Heart left ventricle (tissue), 16 donors: Measurements from ENCODE around the gene HOXA1. TPM values are rescaled to one million over a fixed set of nuclear protein-coding genes. Genes with fewer than 3 reads are reported as not detected.

Source experiments
- ATAC-seq, 4 donors: fragments of 200-7000 bp; cut with Tn5 transposase; one replicate each; pipeline ENCODE4 v1.9.1; 2020 to 2022; ENCODE audit warnings: moderate library complexity in 4 of 4, mild to moderate bottlenecking in 3 of 4, moderate number of reproducible peaks in 1 of 4
- DNase-seq, 5 donors: peaks; one replicate each; pipeline ENCODE4 v3.0.0-alpha.2; 2020
- H3K27ac ChIP-seq, 12 donors: fragments of 200-600 bp; sonication (generic) in 4 of 12; one replicate each; pipeline versions ENCODE4 v1.5.0 to v1.8.0; 2016 to 2022; ENCODE audit warnings: mild to moderate bottlenecking in 2 of 12
- H3K27me3 ChIP-seq, 9 donors: fragments of 200-600 bp; sonication (generic) in 2 of 9; one replicate each; pipeline versions ENCODE4 v1.5.1 to v1.8.0; 2016 to 2022; ENCODE audit warnings: mild to moderate bottlenecking in 3 of 9
- H3K36me3 ChIP-seq, 9 donors: fragments of 200-600 bp; sonication (generic) in 2 of 9; one replicate each; pipeline versions ENCODE4 v1.5.0 to v1.8.0; 2018 to 2022; ENCODE audit warnings: mild to moderate bottlenecking in 2 of 9
- H3K4me1 ChIP-seq, 12 donors: fragments of 200-600 bp; sonication (generic) in 4 of 12; one replicate each; pipeline versions ENCODE4 v1.5.0 to v1.8.0; 2016 to 2022; ENCODE audit warnings: mild to moderate bottlenecking in 3 of 12
- H3K4me3 ChIP-seq, 12 donors: fragments of 200-600 bp; sonication (generic) in 4 of 12; one replicate each; pipeline versions ENCODE4 v1.5.0 to v1.8.0; 2017 to 2022; ENCODE audit warnings: mild to moderate bottlenecking in 9 of 12, moderate library complexity in 4 of 12
- H3K9me3 ChIP-seq, 12 donors: fragments of 200-600 bp; sonication (generic) in 4 of 12; one replicate each; pipeline versions ENCODE4 v1.5.0 to v1.8.0; 2016 to 2022; ENCODE audit warnings: mild to moderate bottlenecking in 1 of 12
- POLR2A ChIP-seq, 2 donors: fragments of 450-650 bp; IDR thresholded peaks; one replicate each; pipeline ENCODE4 v1.6.1; 2017; ENCODE audit warnings: antibody characterized with exemption in 2 of 2, mild to moderate bottlenecking in 2 of 2, moderate library complexity in 2 of 2
- WGBS, 4 donors: extraction: QIAGEN DNeasy Blood & Tissue Kit in 2 of 4; methylation state at CpG; one replicate each; pipeline versions ENCODE4 v1.1.5 to v1.1.7; 2013 to 2018; 5-methylcytosine and 5-hydroxymethylcytosine counted together
- intact Hi-C, 10 donors: fragments of 100-400 bp; cut with DNase I; formaldehyde crosslinking; loops; one replicate each; pipeline versions ENCODE4 v1.11.1 to v1.14.2; 2022
- polyA plus RNA-seq, 2 donors: library from polyadenylated mRNA; stranded (reverse); fragments of 200-250 nt; gene quantifications; one replicate each; pipeline ENCODE4 v1.2.3, GENCODE V29; 2013
- total RNA-seq, 9 donors: library from RNA; depleted of rRNA in 2 of 9; stranded (reverse); fragments of >200 nt in 2 of 9; fragmentation: NEBNext Ultra II Directional in 3 of 9; extraction: Animal tissue kit (Norgen Biotek cat#: 25700) in 3 of 9; gene quantifications; one replicate each; pipeline versions ENCODE4 v1.1.0 to v1.2.4, GENCODE V29; 2016 to 2023
- TF ChIP-seq, protein P1 (sequence below), 12 donors: fragments of 200-600 bp; sonication (generic) in 4 of 12; IDR thresholded peaks; one replicate each; pipeline versions ENCODE4 v1.5.0 to v1.8.0; 2018 to 2022; ENCODE audit warnings: antibody characterized with exemption in 12 of 12, mild to moderate bottlenecking in 5 of 12
- donor health status: ischemic (EF 13 %, LVEDD 7.1; RV severe dilation, severe dysfunction).
- donor health status: healthy with polysubstance abuse.
- donor health status: DM: no; HTN: yes; CAD: no.
- donor health status: DM: no; HTN: no; CAD: no.
- donor health status: ischemic (EF 25% LVEDD 6.9; RV normal size, moderate dysfunction).
- donor health status: ischemic (EF 25% LVEDD 5.7; RV mildly dilated, moderate dysfunction).
- donor health status: healthy.
- donor health status: DM: yes; HTN: yes; CAD: no.
- donor health status: ischemic (EF 35%, LVEDD 5.7; RV mildly dilated, moderate dysfunction).
- donor health status: nonischemic (EF 11% LVEDD 7.7; RV severe dilation, severe dysfunction).
- donor health status: DM: yes; HTN: yes; CAD: no.
- donor health status: PGD.
- donor health status: ischemic (EF 29% LVEDD 5.4; RV normal size, mild dysfunction).
- donor health status: nonischemic (EF 23%, LVEDD 6.1; RV moderate dilation, normal function).

The HOXA1 gene
- total and polyA plus RNA-seq, 11 donors: 0.07 to 0.66 (median 0.36) TPM; not detected in 7

DNA sequence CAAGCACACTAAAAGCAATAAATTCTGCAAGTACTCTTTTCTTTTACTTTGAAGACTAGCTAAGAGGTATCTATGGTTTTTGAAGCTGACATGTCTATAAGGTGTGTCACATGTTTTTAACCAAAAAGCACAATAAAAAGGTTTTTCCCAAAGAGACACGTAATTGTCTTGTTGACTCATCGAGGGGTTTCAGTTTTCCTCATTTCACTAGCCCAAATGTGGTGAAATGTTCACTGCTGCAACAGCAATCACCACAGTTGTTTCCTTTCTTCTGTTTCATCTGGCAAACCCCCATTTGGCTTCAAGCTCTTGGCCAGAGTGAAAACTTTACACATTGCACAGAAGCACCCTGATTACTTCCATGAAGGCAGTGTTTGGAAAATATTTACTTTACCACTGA lies 38.6 kb upstream of the HOXA1 start:
- peak overlapping the region in 1 of 12 donors; percentile 61 for H3K27ac ChIP-seq
- intact Hi-C loops: loop anchor here in 4 of 10 donors (2.0 to 5.0 kb wide), 3 partner anchors 37 to 280 kb away; partner anchors contain the start of genes SKAP2 (in 2 of the 4) and HOXA1 (in 1 of the 4)
- no peak overlapping the region for H3K4me3 ChIP-seq
- no peaks in the 10 kb centered on the region for H3K36me3 ChIP-seq
- TF ChIP-seq, protein P1, sequence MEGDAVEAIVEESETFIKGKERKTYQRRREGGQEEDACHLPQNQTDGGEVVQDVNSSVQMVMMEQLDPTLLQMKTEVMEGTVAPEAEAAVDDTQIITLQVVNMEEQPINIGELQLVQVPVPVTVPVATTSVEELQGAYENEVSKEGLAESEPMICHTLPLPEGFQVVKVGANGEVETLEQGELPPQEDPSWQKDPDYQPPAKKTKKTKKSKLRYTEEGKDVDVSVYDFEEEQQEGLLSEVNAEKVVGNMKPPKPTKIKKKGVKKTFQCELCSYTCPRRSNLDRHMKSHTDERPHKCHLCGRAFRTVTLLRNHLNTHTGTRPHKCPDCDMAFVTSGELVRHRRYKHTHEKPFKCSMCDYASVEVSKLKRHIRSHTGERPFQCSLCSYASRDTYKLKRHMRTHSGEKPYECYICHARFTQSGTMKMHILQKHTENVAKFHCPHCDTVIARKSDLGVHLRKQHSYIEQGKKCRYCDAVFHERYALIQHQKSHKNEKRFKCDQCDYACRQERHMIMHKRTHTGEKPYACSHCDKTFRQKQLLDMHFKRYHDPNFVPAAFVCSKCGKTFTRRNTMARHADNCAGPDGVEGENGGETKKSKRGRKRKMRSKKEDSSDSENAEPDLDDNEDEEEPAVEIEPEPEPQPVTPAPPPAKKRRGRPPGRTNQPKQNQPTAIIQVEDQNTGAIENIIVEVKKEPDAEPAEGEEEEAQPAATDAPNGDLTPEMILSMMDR (IDR thresholded peaks at IDR 0.05): no peak
- peaks cover 0 to 18% (median 0%) of the 10 kb centered on the region in 12 donors for H3K4me1 ChIP-seq
- no peaks in the 10 kb centered on the region for H3K9me3 ChIP-seq
- DNase-seq: no peak
- no peak for ATAC-seq
- 12 to 18% (median 13%) methylated on average over 2 of the region's 2 CpGs for WGBS, 4 donors
- peaks cover 17 to 97% (median 89%) of the 10 kb centered on the region in 9 donors for H3K27me3 ChIP-seq

DNA sequence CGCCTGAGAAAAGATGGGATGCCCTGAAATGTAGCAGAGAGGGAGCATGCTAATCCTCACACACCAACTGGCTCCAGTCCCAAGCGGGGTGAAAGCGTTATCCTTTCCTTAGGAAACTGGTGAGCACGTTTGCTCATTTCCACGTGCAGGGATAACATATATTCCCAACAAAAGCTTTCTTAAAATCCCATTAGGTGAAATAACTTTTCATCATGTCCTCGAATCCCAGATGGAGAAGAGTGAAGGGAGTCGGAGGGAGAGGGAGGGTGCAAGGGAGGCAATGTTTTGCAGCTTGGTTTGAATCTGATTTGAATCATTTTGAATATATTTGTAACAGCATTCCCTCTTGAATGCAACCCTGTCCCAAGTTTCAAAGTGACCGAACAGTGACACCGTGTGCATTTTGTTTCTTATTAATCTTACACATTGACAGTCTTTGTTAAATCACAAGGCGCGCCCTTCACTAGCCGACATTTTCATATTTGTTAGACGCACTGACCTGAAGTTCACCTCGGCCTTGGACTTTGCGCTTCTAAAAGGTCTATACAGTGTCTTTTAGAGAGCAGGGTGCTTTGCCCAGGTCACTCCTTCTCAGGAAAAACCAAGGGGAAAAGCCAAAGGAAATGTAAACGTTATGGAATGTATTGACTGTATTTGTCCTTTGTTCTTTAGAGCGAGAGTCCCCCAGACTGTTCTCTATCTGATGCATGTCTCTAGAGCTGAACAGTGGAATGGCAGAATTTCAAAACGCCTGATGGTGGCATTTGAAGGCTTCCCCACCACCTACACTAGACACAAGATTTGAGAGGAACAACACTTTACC lies 37.8 kb upstream of the HOXA1 start:
- Histone ChIP-seq H3K27me3 (peaks cover 19 to 97% (median 90%) of the 10 kb centered on the region in 9 donors), H3K36me3 (no peaks in the 10 kb centered on the region), H3K4me3 (no peak overlapping the region), H3K4me1 (peaks cover 0 to 16% (median 0%) of the 10 kb centered on the region in 12 donors), H3K27ac (peak overlapping the region in 1 of 12 donors; percentile 61), H3K9me3 (no peaks in the 10 kb centered on the region)
- DNase-seq: no peak
- TF ChIP-seq, protein P1 (IDR thresholded peaks at IDR 0.05): no peak
- TF ChIP-seq POLR2A (IDR thresholded peaks at IDR 0.05): no peak
- WGBS, 4 donors: 17 to 27% (median 21%) methylated on average over 18 of the region's 18 CpGs
- no peak for ATAC-seq
- intact Hi-C loops: loop anchor here in 4 of 10 donors (2.0 to 5.0 kb wide), 3 partner anchors 36 to 279 kb away; partner anchors contain the start of genes SKAP2 (in 2 of the 4) and HOXA1 (in 1 of the 4)

DNA sequence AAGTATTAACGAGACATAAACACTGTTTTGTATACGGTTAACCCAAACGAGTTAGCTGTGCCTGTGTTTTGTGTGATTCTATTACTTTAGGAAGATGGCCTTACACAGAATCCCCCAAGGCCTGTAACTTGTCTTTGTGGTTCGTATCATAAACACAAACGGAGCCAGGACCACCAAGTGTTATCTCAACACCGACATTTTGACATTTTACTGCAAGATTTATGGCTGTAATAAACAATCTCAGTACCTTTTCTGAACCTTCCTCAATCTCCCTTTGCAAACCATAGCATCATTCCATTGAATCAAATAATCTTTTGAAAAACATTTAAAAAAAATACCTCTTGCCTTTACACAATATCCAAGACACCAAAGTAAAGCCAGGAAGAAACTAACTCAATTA lies 37.2 kb upstream of the HOXA1 start:
- WGBS, 4 donors: 25 to 34% (median 26%) methylated on average over 6 of the region's 6 CpGs
- Histone ChIP-seq H3K9me3 (no peaks in the 10 kb centered on the region), H3K4me3 (no peak overlapping the region), H3K27ac (peak overlapping the region in 1 of 12 donors; percentile 61), H3K27me3 (peaks cover 21 to 97% (median 91%) of the 10 kb centered on the region in 9 donors), H3K4me1 (peaks cover 0 to 16% (median 0%) of the 10 kb centered on the region in 12 donors), H3K36me3 (no peaks in the 10 kb centered on the region)
- no peak for ATAC-seq
- DNase-seq: no peak
- TF ChIP-seq POLR2A (IDR thresholded peaks at IDR 0.05): no peak
- TF ChIP-seq, protein P1 (IDR thresholded peaks at IDR 0.05): no peak
- intact Hi-C loops: loop anchor here in 3 of 10 donors (5.0 kb wide), 2 partner anchors 36 to 271 kb away; partner anchors contain the start of genes SKAP2 (in 2 of the 3) and HOXA1 (in 1 of the 3)

DNA sequence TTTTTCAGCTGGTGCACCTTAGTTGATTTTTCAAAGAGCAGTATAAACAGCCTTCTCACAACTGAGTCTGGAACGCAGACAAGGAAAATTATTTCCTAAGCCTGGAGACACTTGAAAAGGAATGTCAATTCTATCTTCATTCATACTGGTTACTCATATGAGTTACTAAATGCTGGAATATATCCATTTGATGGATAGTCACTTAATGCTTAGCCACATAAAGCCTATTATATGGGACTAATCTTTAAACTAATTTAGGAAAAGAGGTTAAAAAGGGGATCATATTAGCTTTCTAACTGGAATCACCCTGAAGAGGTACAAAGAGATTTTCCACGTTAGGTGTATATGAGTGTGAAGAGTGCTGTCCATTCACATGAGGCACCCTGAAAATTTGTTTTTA lies 36.4 kb upstream of the HOXA1 start:
- TF ChIP-seq POLR2A (IDR thresholded peaks at IDR 0.05): no peak
- TF ChIP-seq, protein P1 (IDR thresholded peaks at IDR 0.05): no peak
- WGBS, 4 donors: 24 to 50% (median 36%) methylated on average over 2 of the region's 2 CpGs
- H3K9me3 ChIP-seq: no peaks in the 10 kb centered on the region
- no peak overlapping the region for H3K27ac ChIP-seq
- H3K36me3 ChIP-seq: no peaks in the 10 kb centered on the region
- DNase-seq (no peak), ATAC-seq (no peak)
- peaks cover 21 to 97% (median 90%) of the 10 kb centered on the region in 9 donors for H3K27me3 ChIP-seq
- H3K4me1 ChIP-seq: peaks cover 0 to 16% (median 0%) of the 10 kb centered on the region in 12 donors
- intact Hi-C loops: loop anchor here in 3 of 10 donors (5.0 kb wide), 2 partner anchors 35 to 270 kb away; partner anchors contain the start of genes SKAP2 (in 2 of the 3) and HOXA1 (in 1 of the 3)
- H3K4me3 ChIP-seq: no peak overlapping the region
